ENCODE measurements around the gene RASSF3. TPM values are rescaled to one million over a fixed set of nuclear protein-coding genes. Genes with fewer than 3 reads are reported as not detected.

The RASSF3 gene
- total and polyA plus RNA-seq, 2 of the 13 experiments (the other 11 are each of a cell fraction or from before 2014, with no cell fraction given), result 15.5 to 16.0 TPM

DNA sequence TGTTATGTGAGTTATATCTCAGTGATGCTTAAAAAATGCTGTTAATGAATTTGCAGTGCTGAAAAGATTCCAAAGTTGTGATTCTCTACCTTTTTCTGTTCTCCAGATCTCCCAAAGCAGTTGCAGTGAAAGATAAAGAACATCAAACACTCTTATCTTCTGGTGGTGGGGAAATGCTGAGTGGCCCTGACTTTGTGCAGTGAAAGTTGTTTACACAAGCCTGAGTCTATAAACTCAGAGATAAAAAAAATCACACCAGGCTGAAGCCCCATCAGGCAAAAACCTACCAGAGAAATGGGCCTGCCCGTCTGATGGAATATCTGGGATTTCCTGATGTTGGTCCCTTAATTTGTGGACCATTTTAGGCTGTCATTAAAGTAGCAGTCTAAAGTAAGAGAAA, 46.1 kb downstream of the RASSF3 start (continued):
- TF ChIP-seq ZNF543 (CRISPR knock-in tag; IDR thresholded peaks at IDR 0.05) (0 out of 2 replicates have a peak, but pooled peaks have one; percentile 32), ZNF589 (CRISPR knock-in tag; conservative IDR thresholded peaks at IDR 0.05) (no peak), ZIK1 (CRISPR knock-in tag; IDR thresholded peaks at IDR 0.05; ENCODE audit: borderline replicate concordance, low read depth) (no peak), KLF11 (CRISPR knock-in tag; IDR thresholded peaks at IDR 0.05) (peak; percentile 60; the same call in 1 of the 2 replicates), HNRNPH1 (optimal IDR thresholded peaks at IDR 0.05; ENCODE audit: low read depth, low read length) (no peak), PRPF4 (IDR thresholded peaks at IDR 0.05; ENCODE audit: low read depth, low read length, poor library complexity, severe bottlenecking) (no peak), ZNF317 (CRISPR knock-in tag; IDR thresholded peaks at IDR 0.05) (0 out of 2 replicates have a peak, but pooled peaks have one; percentile 46), HNF4A (CRISPR knock-in tag; IDR thresholded peaks at IDR 0.05) (peak; percentile 62), HMG20B (CRISPR knock-in tag; conservative IDR thresholded peaks at IDR 0.05) (peak; percentile 76), ZFP1 (CRISPR knock-in tag; IDR thresholded peaks at IDR 0.05) (no peak), SOX6 (IDR thresholded peaks at IDR 0.05) (no peak), SOX6 (CRISPR knock-in tag; IDR thresholded peaks at IDR 0.05) (peak; percentile 84), JUN (CRISPR knock-in tag; IDR thresholded peaks at IDR 0.05) (0 out of 2 replicates have a peak, but pooled peaks have one; percentile 21), HOXD1 (CRISPR knock-in tag; IDR thresholded peaks at IDR 0.05) (0 out of 2 replicates have a peak, but pooled peaks have one; percentile 49), HOXA7 (CRISPR knock-in tag; IDR thresholded peaks at IDR 0.05) (no peak), ZNF619 (CRISPR knock-in tag; IDR thresholded peaks at IDR 0.05) (no peak)
- TF ChIP-seq, protein P1, sequence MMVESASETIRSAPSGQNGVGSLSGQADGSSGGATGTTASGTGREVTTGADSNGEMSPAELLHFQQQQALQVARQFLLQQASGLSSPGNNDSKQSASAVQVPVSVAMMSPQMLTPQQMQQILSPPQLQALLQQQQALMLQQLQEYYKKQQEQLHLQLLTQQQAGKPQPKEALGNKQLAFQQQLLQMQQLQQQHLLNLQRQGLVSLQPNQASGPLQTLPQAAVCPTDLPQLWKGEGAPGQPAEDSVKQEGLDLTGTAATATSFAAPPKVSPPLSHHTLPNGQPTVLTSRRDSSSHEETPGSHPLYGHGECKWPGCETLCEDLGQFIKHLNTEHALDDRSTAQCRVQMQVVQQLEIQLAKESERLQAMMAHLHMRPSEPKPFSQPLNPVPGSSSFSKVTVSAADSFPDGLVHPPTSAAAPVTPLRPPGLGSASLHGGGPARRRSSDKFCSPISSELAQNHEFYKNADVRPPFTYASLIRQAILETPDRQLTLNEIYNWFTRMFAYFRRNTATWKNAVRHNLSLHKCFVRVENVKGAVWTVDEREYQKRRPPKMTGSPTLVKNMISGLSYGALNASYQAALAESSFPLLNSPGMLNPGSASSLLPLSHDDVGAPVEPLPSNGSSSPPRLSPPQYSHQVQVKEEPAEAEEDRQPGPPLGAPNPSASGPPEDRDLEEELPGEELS (CRISPR knock-in tag; IDR thresholded peaks at IDR 0.05), result peak; percentile 88
- TF ChIP-seq, protein P2, sequence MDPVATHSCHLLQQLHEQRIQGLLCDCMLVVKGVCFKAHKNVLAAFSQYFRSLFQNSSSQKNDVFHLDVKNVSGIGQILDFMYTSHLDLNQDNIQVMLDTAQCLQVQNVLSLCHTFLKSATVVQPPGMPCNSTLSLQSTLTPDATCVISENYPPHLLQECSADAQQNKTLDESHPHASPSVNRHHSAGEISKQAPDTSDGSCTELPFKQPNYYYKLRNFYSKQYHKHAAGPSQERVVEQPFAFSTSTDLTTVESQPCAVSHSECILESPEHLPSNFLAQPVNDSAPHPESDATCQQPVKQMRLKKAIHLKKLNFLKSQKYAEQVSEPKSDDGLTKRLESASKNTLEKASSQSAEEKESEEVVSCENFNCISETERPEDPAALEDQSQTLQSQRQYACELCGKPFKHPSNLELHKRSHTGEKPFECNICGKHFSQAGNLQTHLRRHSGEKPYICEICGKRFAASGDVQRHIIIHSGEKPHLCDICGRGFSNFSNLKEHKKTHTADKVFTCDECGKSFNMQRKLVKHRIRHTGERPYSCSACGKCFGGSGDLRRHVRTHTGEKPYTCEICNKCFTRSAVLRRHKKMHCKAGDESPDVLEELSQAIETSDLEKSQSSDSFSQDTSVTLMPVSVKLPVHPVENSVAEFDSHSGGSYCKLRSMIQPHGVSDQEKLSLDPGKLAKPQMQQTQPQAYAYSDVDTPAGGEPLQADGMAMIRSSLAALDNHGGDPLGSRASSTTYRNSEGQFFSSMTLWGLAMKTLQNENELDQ (CRISPR knock-in tag; IDR thresholded peaks at IDR 0.05; ENCODE audit: borderline replicate concordance), result no peak
- TF ChIP-seq, protein P3, sequence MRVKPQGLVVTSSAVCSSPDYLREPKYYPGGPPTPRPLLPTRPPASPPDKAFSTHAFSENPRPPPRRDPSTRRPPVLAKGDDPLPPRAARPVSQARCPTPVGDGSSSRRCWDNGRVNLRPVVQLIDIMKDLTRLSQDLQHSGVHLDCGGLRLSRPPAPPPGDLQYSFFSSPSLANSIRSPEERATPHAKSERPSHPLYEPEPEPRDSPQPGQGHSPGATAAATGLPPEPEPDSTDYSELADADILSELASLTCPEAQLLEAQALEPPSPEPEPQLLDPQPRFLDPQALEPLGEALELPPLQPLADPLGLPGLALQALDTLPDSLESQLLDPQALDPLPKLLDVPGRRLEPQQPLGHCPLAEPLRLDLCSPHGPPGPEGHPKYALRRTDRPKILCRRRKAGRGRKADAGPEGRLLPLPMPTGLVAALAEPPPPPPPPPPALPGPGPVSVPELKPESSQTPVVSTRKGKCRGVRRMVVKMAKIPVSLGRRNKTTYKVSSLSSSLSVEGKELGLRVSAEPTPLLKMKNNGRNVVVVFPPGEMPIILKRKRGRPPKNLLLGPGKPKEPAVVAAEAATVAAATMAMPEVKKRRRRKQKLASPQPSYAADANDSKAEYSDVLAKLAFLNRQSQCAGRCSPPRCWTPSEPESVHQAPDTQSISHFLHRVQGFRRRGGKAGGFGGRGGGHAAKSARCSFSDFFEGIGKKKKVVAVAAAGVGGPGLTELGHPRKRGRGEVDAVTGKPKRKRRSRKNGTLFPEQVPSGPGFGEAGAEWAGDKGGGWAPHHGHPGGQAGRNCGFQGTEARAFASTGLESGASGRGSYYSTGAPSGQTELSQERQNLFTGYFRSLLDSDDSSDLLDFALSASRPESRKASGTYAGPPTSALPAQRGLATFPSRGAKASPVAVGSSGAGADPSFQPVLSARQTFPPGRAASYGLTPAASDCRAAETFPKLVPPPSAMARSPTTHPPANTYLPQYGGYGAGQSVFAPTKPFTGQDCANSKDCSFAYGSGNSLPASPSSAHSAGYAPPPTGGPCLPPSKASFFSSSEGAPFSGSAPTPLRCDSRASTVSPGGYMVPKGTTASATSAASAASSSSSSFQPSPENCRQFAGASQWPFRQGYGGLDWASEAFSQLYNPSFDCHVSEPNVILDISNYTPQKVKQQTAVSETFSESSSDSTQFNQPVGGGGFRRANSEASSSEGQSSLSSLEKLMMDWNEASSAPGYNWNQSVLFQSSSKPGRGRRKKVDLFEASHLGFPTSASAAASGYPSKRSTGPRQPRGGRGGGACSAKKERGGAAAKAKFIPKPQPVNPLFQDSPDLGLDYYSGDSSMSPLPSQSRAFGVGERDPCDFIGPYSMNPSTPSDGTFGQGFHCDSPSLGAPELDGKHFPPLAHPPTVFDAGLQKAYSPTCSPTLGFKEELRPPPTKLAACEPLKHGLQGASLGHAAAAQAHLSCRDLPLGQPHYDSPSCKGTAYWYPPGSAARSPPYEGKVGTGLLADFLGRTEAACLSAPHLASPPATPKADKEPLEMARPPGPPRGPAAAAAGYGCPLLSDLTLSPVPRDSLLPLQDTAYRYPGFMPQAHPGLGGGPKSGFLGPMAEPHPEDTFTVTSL (CRISPR knock-in tag; IDR thresholded peaks at IDR 0.05; ENCODE audit: borderline replicate concordance), result peak; percentile 88; the same call in 1 of the 2 replicates
- TF ChIP-seq, protein P4, sequence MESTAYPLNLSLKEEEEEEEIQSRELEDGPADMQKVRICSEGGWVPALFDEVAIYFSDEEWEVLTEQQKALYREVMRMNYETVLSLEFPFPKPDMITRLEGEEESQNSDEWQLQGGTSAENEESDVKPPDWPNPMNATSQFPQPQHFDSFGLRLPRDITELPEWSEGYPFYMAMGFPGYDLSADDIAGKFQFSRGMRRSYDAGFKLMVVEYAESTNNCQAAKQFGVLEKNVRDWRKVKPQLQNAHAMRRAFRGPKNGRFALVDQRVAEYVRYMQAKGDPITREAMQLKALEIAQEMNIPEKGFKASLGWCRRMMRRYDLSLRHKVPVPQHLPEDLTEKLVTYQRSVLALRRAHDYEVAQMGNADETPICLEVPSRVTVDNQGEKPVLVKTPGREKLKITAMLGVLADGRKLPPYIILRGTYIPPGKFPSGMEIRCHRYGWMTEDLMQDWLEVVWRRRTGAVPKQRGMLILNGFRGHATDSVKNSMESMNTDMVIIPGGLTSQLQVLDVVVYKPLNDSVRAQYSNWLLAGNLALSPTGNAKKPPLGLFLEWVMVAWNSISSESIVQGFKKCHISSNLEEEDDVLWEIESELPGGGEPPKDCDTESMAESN (CRISPR knock-in tag; conservative IDR thresholded peaks at IDR 0.05), result 0 out of 2 replicates have a peak, but pooled peaks have one; percentile 32

Data from HepG2 (cell line).